GM12873 (cell line): ENCODE data around the gene TEP1.

ENCODE experiments used
- TF ChIP-seq, protein P1 (sequence below): IDR thresholded peaks from 2 replicates; pipeline ENCODE4 v1.5.1; 2012; ENCODE audit warnings: low read depth, mild to moderate bottlenecking, moderate library complexity, low read length, control low read depth; ENCODE audit not compliant: insufficient read depth; ENCODE audit errors: missing control alignments

The TEP1 gene

GRCh38 chr14:20332431-20332787 lies 80.9 kb downstream of the TEP1 start:
- TF ChIP-seq, protein P1, sequence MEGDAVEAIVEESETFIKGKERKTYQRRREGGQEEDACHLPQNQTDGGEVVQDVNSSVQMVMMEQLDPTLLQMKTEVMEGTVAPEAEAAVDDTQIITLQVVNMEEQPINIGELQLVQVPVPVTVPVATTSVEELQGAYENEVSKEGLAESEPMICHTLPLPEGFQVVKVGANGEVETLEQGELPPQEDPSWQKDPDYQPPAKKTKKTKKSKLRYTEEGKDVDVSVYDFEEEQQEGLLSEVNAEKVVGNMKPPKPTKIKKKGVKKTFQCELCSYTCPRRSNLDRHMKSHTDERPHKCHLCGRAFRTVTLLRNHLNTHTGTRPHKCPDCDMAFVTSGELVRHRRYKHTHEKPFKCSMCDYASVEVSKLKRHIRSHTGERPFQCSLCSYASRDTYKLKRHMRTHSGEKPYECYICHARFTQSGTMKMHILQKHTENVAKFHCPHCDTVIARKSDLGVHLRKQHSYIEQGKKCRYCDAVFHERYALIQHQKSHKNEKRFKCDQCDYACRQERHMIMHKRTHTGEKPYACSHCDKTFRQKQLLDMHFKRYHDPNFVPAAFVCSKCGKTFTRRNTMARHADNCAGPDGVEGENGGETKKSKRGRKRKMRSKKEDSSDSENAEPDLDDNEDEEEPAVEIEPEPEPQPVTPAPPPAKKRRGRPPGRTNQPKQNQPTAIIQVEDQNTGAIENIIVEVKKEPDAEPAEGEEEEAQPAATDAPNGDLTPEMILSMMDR = no peak

GRCh38 chr14:20331053-20331613 lies 82.2 kb downstream of the TEP1 start:
- TF ChIP-seq, protein P1 = no peak

- TF ChIP-seq, protein P1 = no peak
These were observed 83.9 kb downstream of the TEP1 start for GRCh38 chr14:20329355-20329754.

GRCh38 chr14:20328705-20329104 lies 84.6 kb downstream of the TEP1 start:
- TF ChIP-seq, protein P1 = no peak

- TF ChIP-seq, protein P1 = peak; percentile 58
These were observed 86.1 kb downstream of the TEP1 start for GRCh38 chr14:20327005-20327869.

GRCh38 chr14:20317720-20318119 lies 95.6 kb downstream of the TEP1 start:
- TF ChIP-seq, protein P1 = no peak
